ENCODE measurements around the gene UBE2E2.

Gene UBE2E2

DNA sequence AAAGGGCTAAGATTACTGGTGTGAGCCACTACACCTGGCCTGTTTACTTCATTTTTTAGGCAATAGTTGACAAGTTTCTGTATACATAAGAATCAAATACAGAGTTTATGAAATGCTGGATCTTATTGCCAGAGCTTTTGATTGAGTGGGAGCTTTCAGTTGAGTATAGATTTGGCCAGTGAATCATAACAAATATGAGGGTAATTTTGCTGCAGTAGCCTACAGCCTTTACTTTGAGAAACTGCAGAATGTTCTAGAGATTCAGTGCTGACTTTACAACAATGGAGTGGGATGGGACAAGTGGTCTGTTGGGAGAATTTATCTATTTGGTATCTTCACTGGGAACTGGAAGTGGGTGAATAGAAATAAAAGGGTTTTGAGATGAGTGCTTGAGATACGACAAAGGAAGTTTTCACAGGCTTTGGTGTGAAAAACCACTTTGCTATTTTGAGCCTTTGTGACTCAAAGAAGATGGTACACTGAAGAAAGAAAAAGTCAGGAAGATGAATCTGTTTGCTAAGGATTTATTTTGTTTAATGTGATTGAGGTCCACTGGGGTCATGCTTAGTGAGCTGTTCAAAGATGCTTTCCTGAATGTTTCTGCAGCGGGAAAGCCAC, 227.8 kb downstream of the UBE2E2 start:
- H3K9ac ChIP-seq (ENCODE audit: low read depth, low read length, poor library complexity, severe bottlenecking), result no peak overlapping the region
- TF ChIP-seq EZH2phosphoT487 (IDR thresholded peaks at IDR 0.05; ENCODE audit: borderline replicate concordance), result no peak
- TF ChIP-seq, protein P1, sequence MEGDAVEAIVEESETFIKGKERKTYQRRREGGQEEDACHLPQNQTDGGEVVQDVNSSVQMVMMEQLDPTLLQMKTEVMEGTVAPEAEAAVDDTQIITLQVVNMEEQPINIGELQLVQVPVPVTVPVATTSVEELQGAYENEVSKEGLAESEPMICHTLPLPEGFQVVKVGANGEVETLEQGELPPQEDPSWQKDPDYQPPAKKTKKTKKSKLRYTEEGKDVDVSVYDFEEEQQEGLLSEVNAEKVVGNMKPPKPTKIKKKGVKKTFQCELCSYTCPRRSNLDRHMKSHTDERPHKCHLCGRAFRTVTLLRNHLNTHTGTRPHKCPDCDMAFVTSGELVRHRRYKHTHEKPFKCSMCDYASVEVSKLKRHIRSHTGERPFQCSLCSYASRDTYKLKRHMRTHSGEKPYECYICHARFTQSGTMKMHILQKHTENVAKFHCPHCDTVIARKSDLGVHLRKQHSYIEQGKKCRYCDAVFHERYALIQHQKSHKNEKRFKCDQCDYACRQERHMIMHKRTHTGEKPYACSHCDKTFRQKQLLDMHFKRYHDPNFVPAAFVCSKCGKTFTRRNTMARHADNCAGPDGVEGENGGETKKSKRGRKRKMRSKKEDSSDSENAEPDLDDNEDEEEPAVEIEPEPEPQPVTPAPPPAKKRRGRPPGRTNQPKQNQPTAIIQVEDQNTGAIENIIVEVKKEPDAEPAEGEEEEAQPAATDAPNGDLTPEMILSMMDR (conservative IDR thresholded peaks at IDR 0.05; ENCODE audit: low read length), result no peak
- no peaks in the 10 kb centered on the region for H3K79me2 ChIP-seq (ENCODE audit: insufficient read depth, low read length)
- H3K4me2 ChIP-seq (ENCODE audit: low read depth, low read length, poor library complexity, severe bottlenecking), result no peak overlapping the region
- no peaks in the 10 kb centered on the region for H3K27me3 ChIP-seq (ENCODE audit: insufficient read depth, low read length, poor library complexity, severe bottlenecking)
- no peak overlapping the region for H2AFZ ChIP-seq (ENCODE audit: low read length)
- no peak overlapping the region for H3K4me3 ChIP-seq (ENCODE audit: low read length, poor library complexity, severe bottlenecking)
- no peaks in the 10 kb centered on the region for H3K36me3 ChIP-seq (ENCODE audit: insufficient read depth, low read length)
- no peaks in the 10 kb centered on the region for H3F3A ChIP-seq (ENCODE audit: low read depth)
- peaks cover 31% of the 10 kb centered on the region for H3K4me1 ChIP-seq (ENCODE audit: insufficient read depth, low read length, poor library complexity, severe bottlenecking)
- no peaks in the 10 kb centered on the region for H3K9me2 ChIP-seq (replicated peaks; ENCODE audit: low read depth, low read length)
- no peaks in the 10 kb centered on the region for H4K20me1 ChIP-seq (ENCODE audit: insufficient read depth, low read length, poor library complexity, severe bottlenecking)
- H3K9me3 ChIP-seq (ENCODE audit: insufficient read depth, low read depth, low read length), result no peaks in the 10 kb centered on the region

DNA sequence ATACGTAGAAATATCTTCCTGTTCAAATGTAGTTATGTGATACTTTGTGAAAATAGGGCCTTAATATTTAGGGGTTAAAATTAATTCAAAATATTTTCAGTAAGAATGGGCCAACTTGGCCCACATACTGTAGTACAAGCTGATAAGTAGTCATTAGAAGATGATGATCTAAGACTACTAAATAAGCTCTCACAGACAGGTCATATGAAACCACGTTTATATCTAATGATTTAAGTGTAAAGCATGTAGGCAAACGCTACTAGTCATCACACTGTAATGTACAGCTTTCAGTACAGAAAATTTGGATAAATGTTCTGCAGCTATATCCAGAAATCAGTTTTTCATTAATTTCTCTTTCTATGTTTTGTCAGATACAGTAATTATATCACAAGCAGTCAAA, 228.6 kb downstream of the UBE2E2 start:
- Histone ChIP-seq H4K20me1 (ENCODE audit: insufficient read depth, low read length, poor library complexity, severe bottlenecking) (no peaks in the 10 kb centered on the region), H3K4me2 (ENCODE audit: low read depth, low read length, poor library complexity, severe bottlenecking) (no peak overlapping the region), H3K9me3 (ENCODE audit: insufficient read depth, low read depth, low read length) (no peaks in the 10 kb centered on the region), H3K79me2 (ENCODE audit: insufficient read depth, low read length) (no peaks in the 10 kb centered on the region), H3K4me1 (ENCODE audit: insufficient read depth, low read length, poor library complexity, severe bottlenecking) (peaks cover 31% of the 10 kb centered on the region), H3K36me3 (ENCODE audit: insufficient read depth, low read length) (no peaks in the 10 kb centered on the region), H2AFZ (ENCODE audit: low read length) (no peak overlapping the region), H3K9ac (ENCODE audit: low read depth, low read length, poor library complexity, severe bottlenecking) (no peak overlapping the region), H3K4me3 (ENCODE audit: low read length, poor library complexity, severe bottlenecking) (no peak overlapping the region), H3F3A (ENCODE audit: low read depth) (no peaks in the 10 kb centered on the region), H3K27me3 (ENCODE audit: insufficient read depth, low read length, poor library complexity, severe bottlenecking) (no peaks in the 10 kb centered on the region), H3K9me2 (replicated peaks; ENCODE audit: low read depth, low read length) (no peaks in the 10 kb centered on the region)
- no peak for TF ChIP-seq EZH2phosphoT487 (IDR thresholded peaks at IDR 0.05; ENCODE audit: borderline replicate concordance)
- TF ChIP-seq, protein P1 (conservative IDR thresholded peaks at IDR 0.05; ENCODE audit: low read length), result no peak

DNA sequence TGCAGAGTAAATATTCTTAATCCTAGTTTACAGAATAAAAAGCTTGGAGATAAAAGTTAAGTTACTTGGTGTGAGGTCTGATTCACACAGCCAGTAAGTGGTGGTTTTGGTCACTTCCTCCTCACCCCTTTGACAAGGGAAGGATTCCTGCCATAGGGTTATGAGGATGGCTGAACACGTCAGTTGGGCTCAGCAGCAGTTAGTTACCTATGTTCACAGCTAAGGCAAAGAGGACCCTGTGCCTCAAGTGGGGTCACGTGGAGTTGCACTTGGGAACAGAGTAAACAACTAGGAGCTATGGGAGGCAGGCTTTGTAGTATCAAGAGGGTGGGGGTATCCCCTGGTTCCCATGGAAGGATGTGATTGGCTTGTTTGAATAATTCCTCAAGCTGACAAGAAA, 232.2 kb downstream of the UBE2E2 start:
- no peaks in the 10 kb centered on the region for H3K9me3 ChIP-seq (ENCODE audit: insufficient read depth, low read depth, low read length)
- no peaks in the 10 kb centered on the region for H3K9me2 ChIP-seq (replicated peaks; ENCODE audit: low read depth, low read length)
- H3K4me3 ChIP-seq (ENCODE audit: low read length, poor library complexity, severe bottlenecking), result peak overlapping the region; percentile 13
- H3K9ac ChIP-seq (ENCODE audit: low read depth, low read length, poor library complexity, severe bottlenecking), result no peak overlapping the region
- TF ChIP-seq EZH2phosphoT487 (IDR thresholded peaks at IDR 0.05; ENCODE audit: borderline replicate concordance), result no peak
- TF ChIP-seq, protein P1 (conservative IDR thresholded peaks at IDR 0.05; ENCODE audit: low read length), result peak; percentile 25; the same call in 1 of the 2 replicates
- H3K4me2 ChIP-seq (ENCODE audit: low read depth, low read length, poor library complexity, severe bottlenecking), result peak overlapping the region; percentile 41
- no peaks in the 10 kb centered on the region for H4K20me1 ChIP-seq (ENCODE audit: insufficient read depth, low read length, poor library complexity, severe bottlenecking)
- H3K36me3 ChIP-seq (ENCODE audit: insufficient read depth, low read length), result no peaks in the 10 kb centered on the region
- H3F3A ChIP-seq (ENCODE audit: low read depth), result no peaks in the 10 kb centered on the region
- no peaks in the 10 kb centered on the region for H3K79me2 ChIP-seq (ENCODE audit: insufficient read depth, low read length)
- H3K4me1 ChIP-seq (ENCODE audit: insufficient read depth, low read length, poor library complexity, severe bottlenecking), result peaks cover 56% of the 10 kb centered on the region
- H3K27me3 ChIP-seq (ENCODE audit: insufficient read depth, low read length, poor library complexity, severe bottlenecking), result no peaks in the 10 kb centered on the region
- H2AFZ ChIP-seq (ENCODE audit: low read length), result no peak overlapping the region
